ENCODE results near the gene ANKDD1B.
"Not testable (repeated sequence)": the region's sequence is repeated elsewhere in the genome, so short reads cannot be mapped to it uniquely, and the experiment has no call there.

The ANKDD1B gene

GRCh38 chr5:75603371-75603770 lies 7.9 kb upstream of the ANKDD1B start:
- DNase-seq (ENCODE audit: low read depth, low spot score): no peak
- in situ Hi-C loops (cut with HindIII; ENCODE audit: low sequenced_read_pairs): no loop called here
- no peak overlapping the region for H3K4me3 ChIP-seq (ENCODE audit: low read depth, low read length)

GRCh38 chr5:75603821-75604220 lies 7.4 kb upstream of the ANKDD1B start:
- H3K4me3 ChIP-seq (ENCODE audit: low read depth, low read length): no peak overlapping the region
- TF ChIP-seq CTCF (IDR thresholded peaks at IDR 0.05; ENCODE audit: low read depth, low read length): no peak
- in situ Hi-C loops (cut with HindIII; ENCODE audit: low sequenced_read_pairs): no loop called here
- DNase-seq (ENCODE audit: low read depth, low spot score): no peak

More at GRCh38 chr5:75603371-75603770, 7.9 kb upstream of the ANKDD1B start:
- TF ChIP-seq CTCF (IDR thresholded peaks at IDR 0.05; ENCODE audit: low read depth, low read length): no peak

GRCh38 chr5:75607341-75607740 lies 3.9 kb upstream of the ANKDD1B start:
- DNase-seq (ENCODE audit: low read depth, low spot score); in situ Hi-C loops (cut with HindIII; ENCODE audit: low sequenced_read_pairs); H3K4me3 ChIP-seq (ENCODE audit: low read depth, low read length): not testable (repeated sequence)

GRCh38 chr5:75608870-75609269 lies 2.4 kb upstream of the ANKDD1B start:
- TF ChIP-seq CTCF (IDR thresholded peaks at IDR 0.05; ENCODE audit: low read depth, low read length): no peak
- H3K4me3 ChIP-seq (ENCODE audit: low read depth, low read length): no peak overlapping the region
- no peak for DNase-seq (ENCODE audit: low read depth, low spot score)
- in situ Hi-C loops (cut with HindIII; ENCODE audit: low sequenced_read_pairs): no loop called here

GRCh38 chr5:75610201-75610600 lies 1.1 kb upstream of the ANKDD1B start:
- DNase-seq (ENCODE audit: low read depth, low spot score): no peak
- H3K4me3 ChIP-seq (ENCODE audit: low read depth, low read length): no peak overlapping the region
- in situ Hi-C loops (cut with HindIII; ENCODE audit: low sequenced_read_pairs): no loop called here
- no peak for TF ChIP-seq CTCF (IDR thresholded peaks at IDR 0.05; ENCODE audit: low read depth, low read length)

- H3K4me3 ChIP-seq (ENCODE audit: low read depth, low read length): peak overlapping the region; percentile 51
- DNase-seq (ENCODE audit: low read depth, low spot score); in situ Hi-C loops (cut with HindIII; ENCODE audit: low sequenced_read_pairs): not testable (repeated sequence)
Observed at GRCh38 chr5:75610859-75611310, 368 bp upstream of the ANKDD1B start.

- no peak for TF ChIP-seq CTCF (IDR thresholded peaks at IDR 0.05; ENCODE audit: low read depth, low read length)
- H3K4me3 ChIP-seq (ENCODE audit: low read depth, low read length): no peak overlapping the region
- DNase-seq (ENCODE audit: low read depth, low spot score): no peak
- in situ Hi-C loops (cut with HindIII; ENCODE audit: low sequenced_read_pairs): no loop called here
Observed at GRCh38 chr5:75612226-75612569, 945 bp downstream of the ANKDD1B start.

GRCh38 chr5:75612901-75613300 lies 1.6 kb downstream of the ANKDD1B start:
- TF ChIP-seq CTCF (IDR thresholded peaks at IDR 0.05; ENCODE audit: low read depth, low read length): no peak
- in situ Hi-C loops (cut with HindIII; ENCODE audit: low sequenced_read_pairs): no loop called here
- no peak overlapping the region for H3K4me3 ChIP-seq (ENCODE audit: low read depth, low read length)
- no peak for DNase-seq (ENCODE audit: low read depth, low spot score)

Measured in astrocyte of the spinal cord (primary cell).